Cardiac muscle cell (in vitro differentiated cells and primary cell): Measurements from ENCODE around the gene FLRT3. TPM values are rescaled to one million over a fixed set of nuclear protein-coding genes. Genes with fewer than 3 reads are reported as not detected.

Source experiments
- DNase-seq, 2 donors: peaks; one replicate each; pipeline versions ENCODE4 v3.0.0 to v3.0.0-alpha.2; 2010 to 2017; ENCODE audit warnings: low read depth in 1 of 2, low spot score in 1 of 2
- H3K27ac ChIP-seq: fragments of 200-600 bp; sonication (generic); 2 replicates; pipeline ENCODE4 v1.5.1; 2016
- H3K27me3 ChIP-seq: fragments of 200-600 bp; sonication (generic); 2 replicates; pipeline ENCODE4 v1.6.0; 2016; ENCODE audit warnings: control low read depth
- H3K36me3 ChIP-seq: fragments of 200-600 bp; sonication (generic); 2 replicates; pipeline ENCODE4 v1.5.1; 2016; ENCODE audit warnings: control low read depth
- H3K4me1 ChIP-seq: fragments of 200-600 bp; sonication (generic); 2 replicates; pipeline ENCODE4 v1.8.1; 2017; ENCODE audit warnings: low read depth, mild to moderate bottlenecking, mixed run types
- H3K4me3 ChIP-seq: fragments of 200-600 bp; sonication (generic); 2 replicates; pipeline ENCODE4 v1.5.1; 2016; ENCODE audit warnings: mild to moderate bottlenecking
- H3K9me3 ChIP-seq: fragments of 200-600 bp; sonication (generic); 2 replicates; pipeline ENCODE4 v1.5.1; 2017; ENCODE audit warnings: low read depth, mild to moderate bottlenecking, control low read depth
- polyA plus RNA-seq: library from polyadenylated mRNA; unstranded; fragments of >200 nt; fragmentation: Nextera tagmentation; extraction: Ambion mirVana; gene quantifications from 2 replicates; pipeline ENCODE4 v1.2.1, GENCODE V29; 2016
- total RNA-seq: library from RNA; depleted of rRNA; stranded (reverse); fragments of >200 nt; gene quantifications from 2 replicates; pipeline ENCODE4 v1.2.3, GENCODE V29; 2016
- TF ChIP-seq, protein P1 (sequence below): IDR thresholded peaks from 2 replicates; pipeline ENCODE4 v1.5.1; 2012; ENCODE audit warnings: low read depth, mild to moderate bottlenecking, low read length

Gene FLRT3
- total and polyA plus RNA-seq, 2 experiments from 2014 or later: 3.2 to 5.4 TPM

DNA sequence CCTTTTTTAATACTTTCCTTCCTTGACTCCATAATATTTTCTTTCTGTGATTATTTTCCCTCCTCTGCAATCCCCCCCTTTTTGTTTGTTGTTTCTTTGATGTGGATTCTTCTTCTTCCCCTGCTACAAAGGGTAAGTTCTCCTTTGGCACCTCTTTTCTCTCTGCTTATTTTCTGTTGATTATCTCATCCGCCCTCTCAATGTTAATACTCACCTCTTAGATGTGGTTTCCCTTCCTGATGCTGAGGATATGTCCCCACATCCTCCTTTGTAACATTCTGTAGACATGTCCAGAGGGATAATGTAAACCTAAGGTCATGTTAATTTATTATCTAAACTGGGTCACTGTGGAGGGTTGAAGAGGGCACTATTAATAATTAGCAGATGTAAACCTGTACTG is 17.7 kb downstream of the FLRT3 start:
- no peaks in the 10 kb centered on the region for H3K27me3 ChIP-seq
- TF ChIP-seq, protein P1, sequence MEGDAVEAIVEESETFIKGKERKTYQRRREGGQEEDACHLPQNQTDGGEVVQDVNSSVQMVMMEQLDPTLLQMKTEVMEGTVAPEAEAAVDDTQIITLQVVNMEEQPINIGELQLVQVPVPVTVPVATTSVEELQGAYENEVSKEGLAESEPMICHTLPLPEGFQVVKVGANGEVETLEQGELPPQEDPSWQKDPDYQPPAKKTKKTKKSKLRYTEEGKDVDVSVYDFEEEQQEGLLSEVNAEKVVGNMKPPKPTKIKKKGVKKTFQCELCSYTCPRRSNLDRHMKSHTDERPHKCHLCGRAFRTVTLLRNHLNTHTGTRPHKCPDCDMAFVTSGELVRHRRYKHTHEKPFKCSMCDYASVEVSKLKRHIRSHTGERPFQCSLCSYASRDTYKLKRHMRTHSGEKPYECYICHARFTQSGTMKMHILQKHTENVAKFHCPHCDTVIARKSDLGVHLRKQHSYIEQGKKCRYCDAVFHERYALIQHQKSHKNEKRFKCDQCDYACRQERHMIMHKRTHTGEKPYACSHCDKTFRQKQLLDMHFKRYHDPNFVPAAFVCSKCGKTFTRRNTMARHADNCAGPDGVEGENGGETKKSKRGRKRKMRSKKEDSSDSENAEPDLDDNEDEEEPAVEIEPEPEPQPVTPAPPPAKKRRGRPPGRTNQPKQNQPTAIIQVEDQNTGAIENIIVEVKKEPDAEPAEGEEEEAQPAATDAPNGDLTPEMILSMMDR: no peak
- no peak overlapping the region for H3K4me3 ChIP-seq
- peaks cover 9% of the 10 kb centered on the region for H3K4me1 ChIP-seq
- no peak for DNase-seq
- H3K9me3 ChIP-seq: no peaks in the 10 kb centered on the region
- no peaks in the 10 kb centered on the region for H3K36me3 ChIP-seq
- no peak overlapping the region for H3K27ac ChIP-seq

DNA sequence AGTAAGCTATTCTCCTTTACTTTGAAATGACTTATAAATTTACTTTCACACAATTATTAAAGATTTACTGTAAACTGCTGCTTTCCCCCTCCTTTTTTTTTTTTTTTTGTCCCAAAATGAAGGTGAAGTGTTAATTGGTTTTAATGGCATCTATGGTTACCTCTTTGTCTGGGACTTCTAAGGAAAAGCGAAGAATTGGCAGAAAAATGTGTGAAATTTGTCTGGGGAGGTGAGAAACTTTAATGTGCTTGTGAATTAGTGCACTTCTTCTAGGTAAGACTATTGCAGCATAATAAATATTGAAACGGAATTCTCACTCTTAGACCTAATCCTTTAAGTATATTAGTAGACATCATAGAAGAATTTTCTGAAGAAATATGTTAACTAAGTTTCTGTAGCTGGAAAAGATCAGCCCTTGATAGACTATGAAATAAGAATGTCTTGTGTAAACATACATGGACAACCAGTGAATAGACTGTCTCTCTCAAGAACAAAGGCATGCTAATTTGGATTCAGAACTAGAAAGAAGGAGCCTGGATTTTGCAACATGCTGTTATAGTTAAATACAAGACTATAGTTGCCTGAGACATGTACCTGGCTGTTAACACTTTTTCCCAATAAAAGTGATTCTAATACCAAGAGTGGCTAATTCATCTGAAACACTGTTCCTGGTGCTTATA is 23.9 kb downstream of the FLRT3 start:
- no peaks in the 10 kb centered on the region for H3K36me3 ChIP-seq
- no peak for DNase-seq
- H3K4me3 ChIP-seq: no peak overlapping the region
- no peaks in the 10 kb centered on the region for H3K9me3 ChIP-seq
- TF ChIP-seq, protein P1: no peak
- H3K27ac ChIP-seq: no peak overlapping the region
- H3K27me3 ChIP-seq: no peaks in the 10 kb centered on the region
- H3K4me1 ChIP-seq: peaks cover 9% of the 10 kb centered on the region

DNA sequence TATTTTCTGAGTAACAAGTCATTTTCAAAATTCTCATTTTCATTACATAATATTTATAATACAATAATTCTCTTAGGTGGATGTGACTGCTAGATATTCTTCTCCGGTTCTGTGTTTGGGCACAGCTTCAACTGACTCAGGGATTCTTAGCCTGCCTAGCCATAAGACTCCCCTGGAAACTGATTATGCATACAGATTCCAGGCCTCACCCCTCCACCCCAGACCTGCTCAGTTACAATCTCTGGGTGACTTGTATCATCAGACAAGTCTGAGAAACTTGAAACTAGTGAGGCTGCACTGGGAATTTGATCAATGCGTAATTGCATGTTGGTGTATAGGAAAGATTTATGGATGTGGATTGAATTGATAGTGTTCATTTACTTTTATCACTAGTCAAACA is 25.4 kb downstream of the FLRT3 start:
- Histone ChIP-seq H3K4me1 (peaks cover 9% of the 10 kb centered on the region), H3K4me3 (no peak overlapping the region), H3K36me3 (no peaks in the 10 kb centered on the region), H3K9me3 (no peaks in the 10 kb centered on the region), H3K27ac (no peak overlapping the region), H3K27me3 (no peaks in the 10 kb centered on the region)
- TF ChIP-seq, protein P1: no peak
- no peak for DNase-seq

DNA sequence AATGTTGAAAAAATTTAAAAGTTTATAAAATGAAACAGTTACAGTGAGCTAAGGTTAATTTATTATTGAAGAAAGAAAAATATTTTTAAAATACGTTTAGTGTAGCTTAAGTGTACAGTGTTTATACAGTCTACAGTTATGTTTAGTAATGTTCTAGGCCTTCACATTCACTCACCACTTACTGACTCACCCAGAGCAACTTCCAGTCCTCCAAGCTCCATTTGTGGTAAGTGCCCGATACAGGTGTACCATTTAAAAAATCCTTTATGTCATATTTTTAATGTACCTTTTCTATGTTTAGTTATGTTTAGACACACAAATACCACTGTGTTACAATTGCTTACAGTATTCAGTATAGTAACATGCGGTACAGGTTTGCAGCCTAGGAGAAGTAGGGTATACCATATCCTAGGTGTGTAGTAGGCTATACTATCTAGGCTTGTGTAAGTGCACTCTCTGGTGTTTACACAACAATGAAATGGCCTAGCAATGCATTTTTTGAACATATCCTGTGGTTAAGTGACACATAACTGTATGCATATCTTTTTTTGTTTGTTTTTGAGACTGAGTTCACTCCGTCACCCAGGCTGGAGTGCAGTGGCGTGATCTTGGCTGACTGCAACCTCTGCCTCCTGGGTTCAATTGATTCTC is 26.3 kb downstream of the FLRT3 start:
- TF ChIP-seq, protein P1: no peak
- DNase-seq: no peak
- Histone ChIP-seq H3K36me3 (no peaks in the 10 kb centered on the region), H3K27ac (no peak overlapping the region), H3K4me1 (peaks cover 9% of the 10 kb centered on the region), H3K27me3 (no peaks in the 10 kb centered on the region), H3K4me3 (no peak overlapping the region), H3K9me3 (no peaks in the 10 kb centered on the region)

DNA sequence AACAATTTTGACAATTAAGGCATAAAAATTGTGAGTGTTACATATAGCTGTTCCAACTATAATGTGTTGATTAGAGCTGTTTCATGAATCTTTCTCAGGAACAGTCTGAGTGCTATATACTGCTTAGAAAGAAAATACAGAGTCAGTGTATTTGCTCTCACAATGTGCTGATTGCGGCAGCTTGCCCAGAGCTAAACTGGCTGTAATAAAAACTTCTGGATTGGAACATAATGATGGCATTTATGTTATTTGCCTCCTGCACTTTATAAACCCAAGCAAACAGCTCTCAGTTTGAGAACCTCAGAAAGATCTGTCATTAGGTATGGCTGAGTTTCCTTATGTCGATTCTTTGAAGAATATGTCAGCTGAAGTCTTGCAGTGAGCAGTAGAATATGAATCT is 29.5 kb downstream of the FLRT3 start:
- peaks cover 11% of the 10 kb centered on the region for H3K4me1 ChIP-seq
- no peak for DNase-seq
- TF ChIP-seq, protein P1: no peak
- H3K27me3 ChIP-seq: no peaks in the 10 kb centered on the region
- H3K9me3 ChIP-seq: no peaks in the 10 kb centered on the region
- no peak overlapping the region for H3K4me3 ChIP-seq
- no peak overlapping the region for H3K27ac ChIP-seq
- H3K36me3 ChIP-seq: no peaks in the 10 kb centered on the region
